Measurements from ENCODE around the gene SPATS2L.

SPATS2L gene

GRCh38 chr2:200373973-200374416 lies 67.5 kb downstream of the SPATS2L start:
- DNase-seq (ENCODE audit: low read depth): no peak
- H3K4me3 ChIP-seq (ENCODE audit: control insufficient read depth, low read depth, low read length): no peak overlapping the region
- no peak for TF ChIP-seq CTCF (IDR thresholded peaks at IDR 0.05; ENCODE audit: control insufficient read depth, insufficient read depth, low read depth, low read length, missing control alignments)

GRCh38 chr2:200376513-200377354 lies 70.2 kb downstream of the SPATS2L start:
- DNase-seq (ENCODE audit: low read depth): peak; percentile 52
- TF ChIP-seq CTCF (IDR thresholded peaks at IDR 0.05; ENCODE audit: control insufficient read depth, insufficient read depth, low read depth, low read length, missing control alignments): no peak
- no peak overlapping the region for H3K4me3 ChIP-seq (ENCODE audit: control insufficient read depth, low read depth, low read length)

GRCh38 chr2:200377355-200378336 lies 71.2 kb downstream of the SPATS2L start:
- DNase-seq (ENCODE audit: low read depth): no peak

GRCh38 chr2:200378652-200379290 lies 72.3 kb downstream of the SPATS2L start:
- no peak overlapping the region for H3K4me3 ChIP-seq (ENCODE audit: control insufficient read depth, low read depth, low read length)
- TF ChIP-seq CTCF (IDR thresholded peaks at IDR 0.05; ENCODE audit: control insufficient read depth, insufficient read depth, low read depth, low read length, missing control alignments): no peak
- peak; percentile 74 for DNase-seq (ENCODE audit: low read depth)

More at GRCh38 chr2:200377355-200378336, 71.2 kb downstream of the SPATS2L start:
- TF ChIP-seq CTCF (IDR thresholded peaks at IDR 0.05; ENCODE audit: control insufficient read depth, insufficient read depth, low read depth, low read length, missing control alignments): no peak
- H3K4me3 ChIP-seq (ENCODE audit: control insufficient read depth, low read depth, low read length): no peak overlapping the region; the same call in 1 of the 2 replicates

- no peak for TF ChIP-seq CTCF (IDR thresholded peaks at IDR 0.05; ENCODE audit: control insufficient read depth, insufficient read depth, low read depth, low read length, missing control alignments)
- H3K4me3 ChIP-seq (ENCODE audit: control insufficient read depth, low read depth, low read length): no peak overlapping the region
- DNase-seq (ENCODE audit: low read depth): no peak
Measured at GRCh38 chr2:200379481-200380090, 73.1 kb downstream of the SPATS2L start.
